Neural crest cell (in vitro differentiated cells): ENCODE measurements around the gene NDP. TPM values are rescaled to one million over a fixed set of nuclear protein-coding genes. Genes with fewer than 3 reads are reported as not detected.

ENCODE experiments used
- DNase-seq: peaks from one replicate; pipeline ENCODE4 v3.0.0; 2021; ENCODE audit warnings: low read depth, mixed read lengths, low spot score
- H3K27ac Mint-ChIP-seq: one replicate; pipeline ENCODE4 v1.8.0; 2021; ENCODE audit warnings: mild to moderate bottlenecking, mixed read lengths; ENCODE audit not compliant: unreplicated experiment
- H3K27me3 Mint-ChIP-seq: 2 replicates; pipeline ENCODE4 v1.8.0; 2021; ENCODE audit warnings: low read depth, mild to moderate bottlenecking, mixed read lengths
- H3K36me3 Mint-ChIP-seq: 2 replicates; pipeline ENCODE4 v1.8.0; 2021; ENCODE audit warnings: low read depth, mild to moderate bottlenecking, mixed read lengths
- H3K4me1 Mint-ChIP-seq: 2 replicates; pipeline ENCODE4 v1.8.0; 2021; ENCODE audit warnings: mixed read lengths
- H3K4me3 Mint-ChIP-seq: one replicate; pipeline ENCODE4 v1.8.0; 2021; ENCODE audit warnings: mild to moderate bottlenecking, mixed read lengths
- H3K9me3 Mint-ChIP-seq: 2 replicates; pipeline ENCODE4 v1.8.0; 2021; ENCODE audit warnings: mixed read lengths
- CTCF ChIP-seq: fragments of 200-600 bp; sonication (generic); conservative IDR thresholded peaks from 2 replicates; pipeline ENCODE4 v1.5.0; 2021; ENCODE audit warnings: antibody characterized with exemption, mild to moderate bottlenecking
- total RNA-seq: library from RNA; stranded (reverse); gene quantifications from 2 replicates; pipeline ENCODE4 v1.2.1, GENCODE V29; 2021

NDP gene
- total RNA-seq, 1 donor from 2014 or later: 4.3 TPM

GRCh38 chrX:43978226-43978625 lies 5.0 kb upstream of the NDP start:
- no peak for DNase-seq
- Mint-ChIP-seq H3K4me1 (peaks cover 12% of the 10 kb centered on the region), H3K27me3 (no peaks in the 10 kb centered on the region), H3K4me3 (no peak overlapping the region), H3K9me3 (peaks cover 7% of the 10 kb centered on the region), H3K27ac (no peak overlapping the region), H3K36me3 (peaks cover 2% of the 10 kb centered on the region)
- no peak for TF ChIP-seq CTCF

- no peak for TF ChIP-seq CTCF
- peaks cover 4% of the 10 kb centered on the region for H3K9me3 Mint-ChIP-seq
- H3K27ac Mint-ChIP-seq: no peak overlapping the region
- H3K36me3 Mint-ChIP-seq: peaks cover 2% of the 10 kb centered on the region
- H3K4me1 Mint-ChIP-seq: peaks cover 24% of the 10 kb centered on the region
- no peaks in the 10 kb centered on the region for H3K27me3 Mint-ChIP-seq
- peak overlapping the region; percentile 51 for H3K4me3 Mint-ChIP-seq
- no peak for DNase-seq
Measured at GRCh38 chrX:43976205-43976604, 3.0 kb upstream of the NDP start.

- Mint-ChIP-seq H3K4me1 (peaks cover 24% of the 10 kb centered on the region), H3K27me3 (no peaks in the 10 kb centered on the region), H3K9me3 (no peaks in the 10 kb centered on the region), H3K4me3 (peak overlapping the region; percentile 51), H3K27ac (no peak overlapping the region), H3K36me3 (no peaks in the 10 kb centered on the region)
- no peak for TF ChIP-seq CTCF
- no peak for DNase-seq
Measured at GRCh38 chrX:43975796-43976195, 2.6 kb upstream of the NDP start.

- no peak overlapping the region for H3K27ac Mint-ChIP-seq
- H3K4me1 Mint-ChIP-seq: peaks cover 28% of the 10 kb centered on the region
- no peaks in the 10 kb centered on the region for H3K9me3 Mint-ChIP-seq
- no peak for TF ChIP-seq CTCF
- no peak for DNase-seq
- peak overlapping the region; percentile 10 for H3K4me3 Mint-ChIP-seq
- no peaks in the 10 kb centered on the region for H3K27me3 Mint-ChIP-seq
- no peaks in the 10 kb centered on the region for H3K36me3 Mint-ChIP-seq
Measured at GRCh38 chrX:43974741-43975465, 1.7 kb upstream of the NDP start.

- Mint-ChIP-seq H3K27me3 (no peaks in the 10 kb centered on the region), H3K36me3 (peaks cover 3% of the 10 kb centered on the region), H3K4me3 (peak overlapping the region; percentile 81), H3K4me1 (peaks cover 37% of the 10 kb centered on the region), H3K9me3 (no peaks in the 10 kb centered on the region), H3K27ac (no peak overlapping the region)
- no peak for TF ChIP-seq CTCF
- no peak for DNase-seq
Measured at GRCh38 chrX:43974100-43974475, 898 bp upstream of the NDP start.
